IMR-90 (cell line): Measurements from ENCODE around the gene KRT3. TPM values are rescaled to one million over a fixed set of nuclear protein-coding genes. Genes with fewer than 3 reads are reported as not detected.

ENCODE experiments used
- ATAC-seq: fragments of 200-7000 bp; cut with Tn5 transposase; 2 replicates; pipeline ENCODE4 v1.9.1; 2020; ENCODE audit warnings: low read depth, mild to moderate bottlenecking, moderate library complexity
- BruUV-seq: library from RNA; stranded (reverse); fragments of 400-500 nt; replicated peaks from 2 replicates; lab custom pipeline; 2021; lab: Mats Ljungman, UMichigan
- CTCF ChIA-PET: fragments of 300-600 bp; formaldehyde crosslinking; extraction: SDS; loops from one replicate; lab custom pipeline; 2021; ENCODE audit warnings: antibody characterized with exemption; lab: Yijun Ruan, JAX
- POLR2A ChIA-PET: fragments of 300-600 bp; sonication (Branson Sonifier 250); formaldehyde crosslinking; loops from one replicate; lab custom pipeline; 2022; ENCODE audit warnings: antibody characterized with exemption; ENCODE audit not compliant: unreplicated experiment; lab: Charles Lee
- DNase-seq: peaks from one replicate; pipeline ENCODE4 v3.0.0; 2013
- H2AFZ ChIP-seq: replicated peaks from 2 replicates; pipeline ENCODE3; 2013; ENCODE audit warnings: low read length, mild to moderate bottlenecking; ENCODE audit not compliant: poor library complexity
- H2AK5ac ChIP-seq: 2 replicates; pipeline ENCODE4 v1.6.1; 2013; ENCODE audit warnings: low read depth, low read length, inconsistent platforms
- H2AK9ac ChIP-seq: replicated peaks from 2 replicates; pipeline ENCODE3; 2013; ENCODE audit warnings: mild to moderate bottlenecking, low read depth, low read length, moderate library complexity; ENCODE audit not compliant: poor library complexity
- H2BK120ac ChIP-seq: 2 replicates; pipeline ENCODE4 v1.6.1; 2013; ENCODE audit warnings: low read depth, low read length, inconsistent platforms
- H2BK15ac ChIP-seq: 3 replicates; pipeline ENCODE4 v1.6.1; 2013; ENCODE audit warnings: low read depth, low read length, inconsistent platforms
- H2BK20ac ChIP-seq: 2 replicates; pipeline ENCODE4 v1.6.1; 2013; ENCODE audit warnings: low read depth, mild to moderate bottlenecking, inconsistent platforms, low read length, moderate library complexity
- H2BK5ac ChIP-seq: 2 replicates; pipeline ENCODE4 v1.6.1; 2013; ENCODE audit warnings: mild to moderate bottlenecking, low read depth, low read length, inconsistent platforms; ENCODE audit not compliant: poor library complexity, severe bottlenecking
- H3K14ac ChIP-seq: replicated peaks from 2 replicates; pipeline ENCODE4 v1.6.1; 2013; ENCODE audit warnings: low read depth, low read length, inconsistent platforms
- H3K18ac ChIP-seq: 2 replicates; pipeline ENCODE4 v1.6.1; 2013; ENCODE audit warnings: low read depth, low read length, control low read depth
- H3K23ac ChIP-seq: 2 replicates; pipeline ENCODE4 v1.6.1; 2013; ENCODE audit warnings: low read depth, low read length, inconsistent platforms
- H3K27ac ChIP-seq: 2 replicates; pipeline ENCODE4 v1.5.1; 2013; ENCODE audit warnings: mild to moderate bottlenecking, control low read depth, low read length; ENCODE audit not compliant: insufficient read depth
- H3K27me3 ChIP-seq: 2 replicates; pipeline ENCODE4 v1.6.1; 2013; ENCODE audit warnings: low read length; ENCODE audit not compliant: control insufficient read depth, insufficient read depth
- H3K36me3 ChIP-seq: 2 replicates; pipeline ENCODE4 v1.6.1; 2013; ENCODE audit warnings: low read length, mixed read lengths; ENCODE audit not compliant: control insufficient read depth, insufficient read depth
- H3K4ac ChIP-seq: 2 replicates; pipeline ENCODE4 v1.6.1; 2013; ENCODE audit warnings: low read depth, low read length, inconsistent platforms
- H3K4me1 ChIP-seq: 2 replicates; pipeline ENCODE4 v1.6.1; 2013; ENCODE audit warnings: low read length, mixed read lengths; ENCODE audit not compliant: control insufficient read depth, insufficient read depth
- H3K4me2 ChIP-seq: 2 replicates; pipeline ENCODE4 v1.6.1; 2013; ENCODE audit warnings: low read depth, mild to moderate bottlenecking, control low read depth, low read length, moderate library complexity
- H3K4me3 ChIP-seq: 2 replicates; pipeline ENCODE4 v1.5.1; 2013; ENCODE audit warnings: low read depth, mild to moderate bottlenecking, control low read depth, low read length, moderate library complexity; ENCODE audit not compliant: insufficient read depth
- H3K56ac ChIP-seq: 2 replicates; pipeline ENCODE4 v1.6.1; 2013; ENCODE audit warnings: low read length, inconsistent platforms; ENCODE audit not compliant: insufficient read depth; ENCODE audit errors: extremely low read depth
- H3K79me1 ChIP-seq, 2 experiments: 2 replicates each; pipeline ENCODE4 v1.6.1; 2013; ENCODE audit warnings: low read length in 2 of 2, inconsistent platforms in 1 of 2, low read depth in 1 of 2
- H3K9ac ChIP-seq: 2 replicates; pipeline ENCODE4 v1.6.1; 2013; ENCODE audit warnings: low read depth, low read length, control low read depth
- H3K9me1 ChIP-seq: 2 replicates; pipeline ENCODE4 v1.6.1; 2013; ENCODE audit warnings: low read length, inconsistent platforms; ENCODE audit not compliant: insufficient read depth
- H3K9me3 ChIP-seq: 2 replicates; pipeline ENCODE4 v1.6.1; 2013; ENCODE audit warnings: low read length; ENCODE audit not compliant: control insufficient read depth, insufficient read depth
- H4K20me1 ChIP-seq: 2 replicates; pipeline ENCODE4 v1.6.1; 2013; ENCODE audit warnings: low read length, inconsistent platforms; ENCODE audit not compliant: insufficient read depth
- H4K5ac ChIP-seq: 2 replicates; pipeline ENCODE4 v1.6.1; 2013; ENCODE audit warnings: mild to moderate bottlenecking, low read depth, low read length, control low read depth
- H4K8ac ChIP-seq, 2 experiments: 2 replicates each; pipeline ENCODE4 v1.6.1; 2013; ENCODE audit warnings: low read depth in 2 of 2, low read length in 2 of 2, control low read depth in 1 of 2, inconsistent platforms in 1 of 2
- H4K91ac ChIP-seq: 2 replicates; pipeline ENCODE4 v1.6.1; 2013; ENCODE audit warnings: low read depth, low read length, inconsistent platforms; ENCODE audit not compliant: insufficient read depth
- BHLHE40 ChIP-seq: fragments of 150-350 bp; IDR thresholded peaks from 2 replicates; pipeline ENCODE4 v1.6.1; 2016; ENCODE audit warnings: mild to moderate bottlenecking, low read depth, low read length
- ELK1 ChIP-seq: fragments of 150-350 bp; IDR thresholded peaks from 2 replicates; pipeline ENCODE4 v1.6.1; 2016; ENCODE audit warnings: low read depth, mild to moderate bottlenecking, low read length, moderate library complexity, borderline replicate concordance
- MXI1 ChIP-seq: IDR thresholded peaks from 2 replicates; pipeline ENCODE4 v1.6.1; 2012; ENCODE audit warnings: low read depth, mild to moderate bottlenecking, low read length, moderate library complexity, borderline replicate concordance
- POLR2A ChIP-seq: IDR thresholded peaks from 2 replicates; pipeline ENCODE4 v1.6.1; 2012; ENCODE audit warnings: mild to moderate bottlenecking, low read depth, low read length
- RAD21 ChIP-seq: IDR thresholded peaks from 2 replicates; pipeline ENCODE4 v1.6.1; 2012; ENCODE audit warnings: low read length, improper control_type of control experiment
- RCOR1 ChIP-seq: IDR thresholded peaks from 2 replicates; pipeline ENCODE4 v1.6.1; 2012; ENCODE audit warnings: mild to moderate bottlenecking, low read length, improper control_type of control experiment; ENCODE audit not compliant: insufficient replicate concordance
- RFX5 ChIP-seq: IDR thresholded peaks from 2 replicates; pipeline ENCODE4 v1.8.0; 2012; ENCODE audit warnings: low read depth, mild to moderate bottlenecking, low read length, moderate library complexity
- USF2 ChIP-seq: fragments of 150-350 bp; IDR thresholded peaks from 2 replicates; pipeline ENCODE4 v1.6.1; 2017; ENCODE audit warnings: mild to moderate bottlenecking, antibody characterized with exemption, low read length, low read depth
- WGBS, 2 experiments: methylation state at CpG; one replicate each; pipeline versions ENCODE4 v1.1.5 to v1.1.7; 2013; ENCODE audit warnings: missing lambda C conversion rate in 2 of 2; ENCODE audit not compliant: insufficient read length in 1 of 2; ENCODE audit errors: extremely low coverage in 2 of 2; 5-methylcytosine and 5-hydroxymethylcytosine counted together
- dilution Hi-C: fragments of 300-500 bp; cut with HindIII; formaldehyde crosslinking; loops from one replicate; pipeline ENCODE4 v1.14.3; 2018; ENCODE audit warnings: low sequenced_read_pairs; ENCODE audit not compliant: unreplicated experiment
- in situ Hi-C: fragments of 300-500 bp; cut with MboI; formaldehyde crosslinking; loops from 3 replicates; pipeline ENCODE4 v1.14.3; 2019; ENCODE audit warnings: low sequenced_read_pairs, inconsistent platforms, mixed read lengths
- intact Hi-C: fragments of 100-400 bp; cut with micrococcal nuclease; formaldehyde crosslinking; loops from 2 replicates; pipeline ENCODE4 v1.10.0; 2022
- polyA plus RNA-seq, 3 experiments: library from polyadenylated mRNA; depleted of rRNA; stranded (reverse); fragments of >200 nt; gene quantifications; 2 replicates each; pipeline ENCODE4 v1.2.3, GENCODE V29; 2012; ENCODE audit warnings: low replicate concordance in 1 of 3
- total RNA-seq: library from RNA; depleted of rRNA; stranded (reverse); fragments of >200 nt; gene quantifications from 2 replicates; pipeline ENCODE4 v1.2.3, GENCODE V29; 2012

Gene KRT3
- total and polyA plus RNA-seq, 2 of the 4 experiments (the other 2 are of a cell fraction), result not detected

GRCh38 chr12:52832985-52833905, 37.3 kb upstream of the KRT3 start:
- peaks cover 18% of the 10 kb centered on the region for H3K4me1 ChIP-seq
- no peak overlapping the region for H2AK9ac ChIP-seq
- no peak overlapping the region for H3K4me2 ChIP-seq
- no peak overlapping the region for H2BK5ac ChIP-seq
- H2AK5ac ChIP-seq, result no peak overlapping the region
- intact Hi-C loops, result no loop called here
- no peak for TF ChIP-seq MXI1
- TF ChIP-seq RCOR1, result no peak
- TF ChIP-seq RAD21, result no peak
- no peak for TF ChIP-seq ELK1
- TF ChIP-seq RFX5, result no peak
- no peak for TF ChIP-seq USF2
- no peak for TF ChIP-seq POLR2A
- TF ChIP-seq BHLHE40, result no peak
- H2BK15ac ChIP-seq, result no peak overlapping the region
- ChIA-PET POLR2A (no interaction called here), CTCF (no interaction called here)
- no peak overlapping the region for H3K23ac ChIP-seq
- no peaks in the 10 kb centered on the region for H3K9me3 ChIP-seq
- no peak overlapping the region for H3K4me3 ChIP-seq
- no peak overlapping the region for H2AFZ ChIP-seq
- H3K27me3 ChIP-seq, result peaks cover 4% of the 10 kb centered on the region; the same call in 1 of the 2 replicates
- DNase-seq (no peak), ATAC-seq (no peak)
- BruUV-seq, result no TSS peak
- in situ Hi-C loops, result no loop called here
- H4K5ac ChIP-seq, result no peak overlapping the region
- no peaks in the 10 kb centered on the region for H3K36me3 ChIP-seq
- H3K4ac ChIP-seq, result no peak overlapping the region
- dilution Hi-C loops, result no loop called here
- H3K79me1 ChIP-seq, result no peaks in the 10 kb centered on the region
- H4K91ac ChIP-seq, result no peak overlapping the region
- H3K56ac ChIP-seq, result no peak overlapping the region
- no peak overlapping the region for H2BK120ac ChIP-seq
- no peak overlapping the region for H3K27ac ChIP-seq
- no peak overlapping the region for H2BK20ac ChIP-seq
- H4K20me1 ChIP-seq, result no peaks in the 10 kb centered on the region
- no peak overlapping the region for H3K9ac ChIP-seq
- H3K14ac ChIP-seq, result no peak overlapping the region
- H3K18ac ChIP-seq, result no peak overlapping the region
- peaks cover 20% of the 10 kb centered on the region for H3K9me1 ChIP-seq
- no peak overlapping the region for H4K8ac ChIP-seq
- WGBS, 2 experiments, result 95% methylated on average over 10 of the region's 20 CpGs; no CpG with 5 or more reads in 1 of the 2 experiments
